NT2/D1 (cell line): ENCODE measurements around the gene CRTC1.

Experiments used
- SUZ12 ChIP-seq: IDR thresholded peaks from 2 replicates; pipeline ENCODE4 v1.6.1; 2011; ENCODE audit not compliant: insufficient read length, insufficient read depth; ENCODE audit errors: extremely low read depth
- ZNF274 ChIP-seq: IDR thresholded peaks from 2 replicates; pipeline ENCODE4 v1.6.1; 2011; ENCODE audit warnings: mild to moderate bottlenecking, low read depth, low read length

DNA sequence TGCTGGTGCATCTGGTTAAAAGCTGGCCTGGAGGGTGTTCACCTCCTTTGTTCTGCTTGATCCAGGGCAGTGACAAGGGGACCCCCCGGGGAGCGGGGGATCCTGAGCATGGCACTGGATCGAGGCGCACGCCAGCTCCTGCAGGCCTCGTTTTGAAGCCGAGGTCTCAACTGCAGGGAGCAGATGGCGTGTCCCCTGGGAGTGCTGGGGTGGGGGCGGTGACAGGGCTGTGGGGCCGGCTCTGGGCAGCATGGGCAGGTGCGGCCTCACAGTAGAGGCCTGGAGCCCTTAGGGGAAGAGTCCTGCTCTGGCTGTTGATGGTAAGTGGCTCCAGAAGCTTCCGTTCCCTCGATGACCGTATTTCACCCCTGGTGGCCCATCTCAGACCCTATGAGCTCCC is 51.8 kb downstream of the CRTC1 start:
- TF ChIP-seq SUZ12 = no peak
- TF ChIP-seq ZNF274 = no peak
